Nephron progenitor cell (in vitro differentiated cells): Measurements from ENCODE around the gene CEP43.

Experiments
- DNase-seq: peaks from one replicate; pipeline ENCODE4 v3.0.0; 2021
- H3K27ac Mint-ChIP-seq: 2 replicates; pipeline ENCODE4 v1.8.0; 2021; ENCODE audit warnings: mild to moderate bottlenecking, moderate library complexity, mixed read lengths
- H3K27me3 Mint-ChIP-seq: 2 replicates; pipeline ENCODE4 v1.8.0; 2021; ENCODE audit warnings: mild to moderate bottlenecking, low read depth, mixed read lengths; ENCODE audit not compliant: poor library complexity
- H3K36me3 Mint-ChIP-seq: 2 replicates; pipeline ENCODE4 v1.8.0; 2021; ENCODE audit warnings: low read depth, mixed read lengths
- H3K4me1 Mint-ChIP-seq: 2 replicates; pipeline ENCODE4 v1.8.0; 2021; ENCODE audit warnings: mixed read lengths
- H3K4me3 Mint-ChIP-seq: 2 replicates; pipeline ENCODE4 v1.8.0; 2021; ENCODE audit warnings: mild to moderate bottlenecking, moderate library complexity, mixed read lengths
- H3K9me3 Mint-ChIP-seq: 2 replicates; pipeline ENCODE4 v1.8.0; 2021; ENCODE audit warnings: mild to moderate bottlenecking, moderate library complexity, mixed read lengths
- CTCF ChIP-seq: fragments of 200-600 bp; sonication (generic); IDR thresholded peaks from 2 replicates; pipeline ENCODE4 v1.5.0; 2021; ENCODE audit warnings: antibody characterized with exemption

CEP43 gene

GRCh38 chr6:166987930-166988329 is 11.3 kb upstream of the CEP43 start:
- peaks cover 69% of the 10 kb centered on the region for H3K9me3 Mint-ChIP-seq
- no peak overlapping the region for H3K4me3 Mint-ChIP-seq
- peaks cover 88% of the 10 kb centered on the region for H3K36me3 Mint-ChIP-seq
- H3K27me3 Mint-ChIP-seq = peaks cover 4% of the 10 kb centered on the region
- DNase-seq = no peak
- no peak for TF ChIP-seq CTCF
- no peak overlapping the region for H3K27ac Mint-ChIP-seq
- no peaks in the 10 kb centered on the region for H3K4me1 Mint-ChIP-seq

GRCh38 chr6:166988674-166989201 is 10.5 kb upstream of the CEP43 start:
- Mint-ChIP-seq H3K27ac (peak overlapping the region; percentile 60), H3K27me3 (peaks cover 4% of the 10 kb centered on the region), H3K4me1 (no peaks in the 10 kb centered on the region), H3K36me3 (peaks cover 88% of the 10 kb centered on the region), H3K9me3 (peaks cover 69% of the 10 kb centered on the region), H3K4me3 (no peak overlapping the region)
- no peak for TF ChIP-seq CTCF
- no peak for DNase-seq

GRCh38 chr6:166989427-166990032 is 9.7 kb upstream of the CEP43 start:
- Mint-ChIP-seq H3K9me3 (peaks cover 71% of the 10 kb centered on the region), H3K36me3 (peaks cover 90% of the 10 kb centered on the region), H3K27me3 (peaks cover 4% of the 10 kb centered on the region), H3K4me3 (no peak overlapping the region), H3K4me1 (no peaks in the 10 kb centered on the region), H3K27ac (peak overlapping the region; percentile 60)
- no peak for DNase-seq
- TF ChIP-seq CTCF = no peak

GRCh38 chr6:166996406-166996805 is 2.8 kb upstream of the CEP43 start:
- no peak overlapping the region for H3K4me3 Mint-ChIP-seq
- no peaks in the 10 kb centered on the region for H3K27me3 Mint-ChIP-seq
- peaks cover 62% of the 10 kb centered on the region for H3K36me3 Mint-ChIP-seq
- TF ChIP-seq CTCF = no peak
- no peak for DNase-seq
- H3K4me1 Mint-ChIP-seq = peaks cover 24% of the 10 kb centered on the region
- peaks cover 46% of the 10 kb centered on the region for H3K9me3 Mint-ChIP-seq
- no peak overlapping the region for H3K27ac Mint-ChIP-seq

- peaks cover 59% of the 10 kb centered on the region for H3K36me3 Mint-ChIP-seq
- H3K9me3 Mint-ChIP-seq = peaks cover 39% of the 10 kb centered on the region
- DNase-seq = no peak
These were observed 1.8 kb upstream of the CEP43 start for GRCh38 chr6:166997348-166997747.

More at GRCh38 chr6:166997348-166997747, 1.8 kb upstream of the CEP43 start:
- peaks cover 33% of the 10 kb centered on the region for H3K4me1 Mint-ChIP-seq
- H3K27me3 Mint-ChIP-seq = no peaks in the 10 kb centered on the region
- H3K4me3 Mint-ChIP-seq = peak overlapping the region; percentile 80
- H3K27ac Mint-ChIP-seq = no peak overlapping the region
- no peak for TF ChIP-seq CTCF
